Mucosa of rectum (tissue), 2 donors: ENCODE results near the gene ABCD3.
"Not testable (repeated sequence)": the region's sequence is repeated elsewhere in the genome, so short reads cannot be mapped to it uniquely, and the experiment has no call there.

ENCODE experiments used
- H3K27ac ChIP-seq, 2 donors: one replicate each; pipeline ENCODE4 v1.7.0; 2013; ENCODE audit warnings: inconsistent platforms in 2 of 2, low read depth in 2 of 2, low read length in 2 of 2
- H3K27me3 ChIP-seq, 2 donors: one replicate each; pipeline ENCODE4 v1.7.0; 2013; ENCODE audit warnings: low read length in 2 of 2; ENCODE audit not compliant: control insufficient read depth in 2 of 2, insufficient read depth in 2 of 2
- H3K36me3 ChIP-seq, 2 donors: one replicate each; pipeline ENCODE4 v1.7.0; 2013; ENCODE audit warnings: low read length in 2 of 2; ENCODE audit not compliant: control insufficient read depth in 2 of 2, insufficient read depth in 2 of 2
- H3K4me1 ChIP-seq, 2 donors: one replicate each; pipeline ENCODE4 v1.7.0; 2013; ENCODE audit warnings: low read length in 2 of 2, mild to moderate bottlenecking in 1 of 2; ENCODE audit not compliant: control insufficient read depth in 2 of 2, insufficient read depth in 2 of 2
- H3K4me3 ChIP-seq, 2 donors: one replicate each; pipeline ENCODE4 v1.7.0; 2013; ENCODE audit warnings: low read length in 2 of 2
- H3K9ac ChIP-seq, 2 donors: one replicate each; pipeline ENCODE4 v1.7.0; 2013; ENCODE audit warnings: low read length in 2 of 2, low read depth in 1 of 2, mild to moderate bottlenecking in 1 of 2
- H3K9me3 ChIP-seq, 2 donors: one replicate each; pipeline ENCODE4 v1.7.0; 2013; ENCODE audit warnings: low read length in 2 of 2; ENCODE audit not compliant: control insufficient read depth in 2 of 2
- donor health status: healthy.
- donor health status: Normal muscosa, but diverticular disease.

ABCD3 gene

DNA sequence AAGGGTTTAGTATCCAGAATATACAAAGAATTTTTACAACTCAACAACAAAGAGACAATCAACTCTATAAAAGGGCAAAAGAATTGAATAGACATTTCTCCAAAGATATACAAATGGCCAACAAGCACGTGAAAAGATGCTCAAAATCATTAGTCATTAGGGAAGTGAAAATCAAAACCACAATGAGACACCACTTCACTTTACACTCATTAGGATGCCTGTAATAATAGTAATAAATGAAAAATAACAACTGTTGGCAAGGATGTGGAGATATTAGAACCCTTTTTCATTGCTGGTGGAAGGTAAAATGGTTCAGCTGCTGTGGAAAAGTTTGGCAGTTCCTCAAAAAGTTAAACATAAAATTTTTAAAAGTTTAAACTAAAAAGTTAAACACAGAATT, 7.0 kb upstream of the ABCD3 start:
- H3K4me3 ChIP-seq, result no peak overlapping the region
- no peak overlapping the region for H3K27ac ChIP-seq
- H3K27me3 ChIP-seq, result no peaks in the 10 kb centered on the region
- peaks cover 0 to 4% of the 10 kb centered on the region in 2 donors for H3K4me1 ChIP-seq
- H3K36me3 ChIP-seq, result no peaks in the 10 kb centered on the region
- no peak overlapping the region for H3K9ac ChIP-seq
- H3K9me3 ChIP-seq, result no peaks in the 10 kb centered on the region

DNA sequence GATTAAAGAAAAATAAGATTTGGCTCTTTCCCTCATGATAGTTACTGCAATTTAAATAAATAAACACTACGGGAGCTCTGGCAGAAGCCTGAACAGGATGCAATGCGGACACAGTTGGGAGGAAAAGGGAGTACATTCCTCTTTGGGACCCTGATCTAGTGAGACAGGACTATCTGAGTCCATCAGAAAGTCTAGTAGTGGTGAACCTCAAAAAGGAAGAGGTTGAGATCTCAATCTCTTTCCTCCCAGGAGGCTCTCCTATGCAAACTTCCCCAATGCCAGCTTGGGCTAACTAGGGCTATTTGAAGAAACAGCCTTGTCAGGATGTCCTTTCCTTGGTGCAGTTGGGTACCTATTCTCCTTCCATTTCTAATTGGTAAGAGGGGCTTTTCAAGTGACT, 4.9 kb upstream of the ABCD3 start:
- Histone ChIP-seq H3K27me3 (no peaks in the 10 kb centered on the region), H3K9me3 (no peaks in the 10 kb centered on the region), H3K36me3 (no peaks in the 10 kb centered on the region), H3K4me3 (no peak overlapping the region), H3K9ac (no peak overlapping the region), H3K4me1 (peaks cover 7% of the 10 kb centered on the region in 2 donors), H3K27ac (no peak overlapping the region)

DNA sequence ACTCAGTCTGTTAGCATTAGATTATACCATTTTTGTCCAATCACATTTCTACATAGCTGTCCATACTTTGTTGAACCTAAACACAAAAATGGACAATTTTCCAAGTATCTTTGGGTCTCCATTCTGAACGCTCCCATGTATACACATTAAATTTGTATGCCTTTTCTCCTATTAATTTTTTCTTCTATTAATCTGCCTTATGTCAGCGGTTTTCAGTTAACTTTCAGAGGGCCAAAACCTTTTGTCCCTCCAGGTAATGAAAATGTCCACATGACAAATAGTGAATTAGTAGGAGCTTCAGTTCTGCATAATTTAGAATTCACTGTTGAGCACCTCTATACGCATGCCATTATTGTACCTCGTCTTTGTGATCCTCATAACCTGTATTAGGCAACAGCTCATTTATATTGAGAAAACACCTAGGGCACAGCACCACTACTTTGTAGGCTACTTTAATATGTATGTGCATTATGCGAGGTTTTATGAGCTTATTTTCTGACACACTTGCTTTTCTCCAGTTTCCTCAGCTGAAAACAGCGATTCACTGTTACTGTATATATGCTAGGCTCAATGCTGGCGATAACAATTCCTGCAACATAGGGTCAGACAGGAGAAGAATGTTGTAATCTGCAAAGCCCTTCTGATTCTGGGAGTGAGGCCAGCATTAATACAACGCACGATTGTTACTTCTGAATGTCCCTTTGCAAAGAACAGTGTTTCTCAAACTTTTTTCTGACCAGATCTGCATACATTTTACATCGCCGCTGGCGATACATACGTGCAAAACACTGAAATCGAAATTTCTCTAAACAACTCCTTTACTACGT, 1.1 kb upstream of the ABCD3 start:
- Histone ChIP-seq H3K27ac (peak overlapping the region; percentile 89 to 91), H3K4me3 (peak overlapping the region; percentile 81 to 88), H3K36me3 (no peaks in the 10 kb centered on the region), H3K9ac (peak overlapping the region; percentile 81 to 83), H3K27me3 (no peaks in the 10 kb centered on the region), H3K9me3 (no peaks in the 10 kb centered on the region), H3K4me1 (peaks cover 13 to 19% of the 10 kb centered on the region in 2 donors)

DNA sequence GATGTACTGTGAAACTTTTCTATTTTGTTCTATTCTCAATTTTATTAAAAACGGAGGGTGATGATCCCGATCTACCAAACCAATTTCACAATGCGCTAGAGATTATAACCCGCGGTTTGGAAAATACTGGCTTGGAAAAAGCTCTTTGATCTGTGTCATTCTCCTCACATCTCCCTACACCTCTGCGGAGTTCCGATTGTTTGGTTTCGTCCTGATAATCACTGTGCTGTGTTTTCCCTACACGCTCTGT, 536 bp upstream of the ABCD3 start:
- Histone ChIP-seq H3K36me3 (no peaks in the 10 kb centered on the region), H3K27ac (peak overlapping the region; percentile 89 to 91), H3K9ac (peak overlapping the region; percentile 81 to 83), H3K9me3 (no peaks in the 10 kb centered on the region), H3K27me3 (no peaks in the 10 kb centered on the region), H3K4me3 (peak overlapping the region; percentile 81 to 88), H3K4me1 (peaks cover 13 to 19% of the 10 kb centered on the region in 2 donors)

DNA sequence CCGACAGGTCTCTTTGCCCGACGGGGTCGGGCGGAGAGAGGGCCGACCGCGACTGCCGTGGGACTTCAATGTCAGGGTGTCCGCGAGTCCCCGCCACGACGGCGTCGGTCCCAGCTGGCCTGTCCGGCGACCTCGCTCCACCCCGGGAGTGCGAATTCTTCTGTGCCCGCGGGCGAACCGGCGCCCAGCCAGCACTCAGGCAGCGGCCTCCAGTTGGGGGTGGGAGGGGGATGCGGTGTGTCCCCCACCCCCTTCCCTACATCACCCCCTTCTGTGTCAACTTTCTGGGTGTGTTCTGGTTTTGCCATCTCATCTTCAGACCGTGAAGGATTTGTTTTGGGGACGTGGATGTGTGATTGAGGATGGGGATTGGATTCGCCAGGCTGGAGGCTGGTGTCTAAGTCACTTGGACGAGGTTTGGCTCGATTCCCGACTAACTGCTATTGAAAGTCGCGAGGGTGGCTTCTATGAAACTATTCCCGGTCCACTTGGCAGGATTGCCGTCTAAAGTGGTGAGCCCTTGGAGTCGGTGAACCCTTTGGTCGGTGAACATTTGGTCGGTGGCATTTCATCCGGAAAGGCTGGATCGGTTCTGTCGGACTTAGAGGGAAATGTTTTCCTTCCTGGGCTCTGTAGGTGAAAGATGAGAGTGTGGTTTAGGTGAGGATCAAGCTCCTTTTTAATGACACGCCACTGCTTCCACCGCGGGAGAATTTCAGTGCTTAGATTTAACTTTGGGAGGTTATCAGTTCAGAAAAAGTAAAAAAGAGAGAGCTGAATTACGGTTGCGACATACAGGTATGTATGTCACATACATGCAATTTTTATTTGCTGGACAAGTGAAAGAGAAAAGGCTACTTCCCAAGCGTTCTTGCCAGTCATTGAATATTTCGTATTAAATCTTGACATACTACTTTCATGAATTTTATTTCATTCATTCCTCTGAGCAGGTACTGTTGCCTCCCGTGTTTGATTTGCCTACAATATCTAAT, 771 bp downstream of the ABCD3 start:
- peaks cover 14 to 19% of the 10 kb centered on the region in 2 donors for H3K4me1 ChIP-seq
- H3K27ac ChIP-seq, result peak overlapping the region; percentile 89 to 91
- no peaks in the 10 kb centered on the region for H3K9me3 ChIP-seq
- H3K36me3 ChIP-seq, result no peaks in the 10 kb centered on the region
- H3K4me3 ChIP-seq, result peak overlapping the region; percentile 92 to 95
- H3K27me3 ChIP-seq, result no peaks in the 10 kb centered on the region
- H3K9ac ChIP-seq, result peak overlapping the region; percentile 83

DNA sequence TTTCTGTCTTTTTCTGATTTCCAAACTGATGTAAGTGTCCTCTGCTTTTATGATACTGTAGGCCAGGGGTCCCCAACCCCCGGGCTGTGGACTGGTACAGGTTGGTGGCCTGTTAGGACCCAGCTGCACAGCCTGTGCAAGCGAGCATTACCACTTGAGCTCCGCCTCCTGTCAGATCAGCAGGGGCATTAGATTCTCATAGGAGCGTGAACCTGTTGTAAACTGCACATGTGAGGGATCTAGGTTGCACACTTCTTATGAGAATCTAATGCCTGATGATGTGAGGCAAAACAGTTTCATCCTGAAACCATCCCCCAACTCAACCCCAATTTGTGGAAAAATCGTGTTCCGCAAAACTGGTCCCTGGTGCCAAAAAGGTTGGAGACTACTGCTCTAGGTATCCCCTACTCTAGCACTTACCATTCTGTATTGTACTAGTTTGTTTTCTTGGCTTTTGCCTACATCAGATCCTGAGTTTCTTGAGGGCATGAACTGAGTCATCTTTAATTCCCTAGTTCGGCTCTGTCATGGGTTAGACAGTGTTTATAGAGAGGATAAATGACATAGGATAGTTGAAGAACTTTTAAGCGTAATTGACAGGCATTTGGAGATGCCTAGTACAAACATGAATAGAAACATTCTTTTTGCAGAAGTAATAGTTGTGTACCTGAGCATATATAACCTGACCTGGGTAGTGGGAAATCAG, 4.1 kb downstream of the ABCD3 start:
- Histone ChIP-seq H3K27ac (no peak overlapping the region), H3K9me3 (no peaks in the 10 kb centered on the region), H3K36me3 (no peaks in the 10 kb centered on the region), H3K9ac (no peak overlapping the region), H3K4me3 (no peak overlapping the region), H3K4me1 (peaks cover 11 to 22% of the 10 kb centered on the region in 2 donors), H3K27me3 (no peaks in the 10 kb centered on the region)

DNA sequence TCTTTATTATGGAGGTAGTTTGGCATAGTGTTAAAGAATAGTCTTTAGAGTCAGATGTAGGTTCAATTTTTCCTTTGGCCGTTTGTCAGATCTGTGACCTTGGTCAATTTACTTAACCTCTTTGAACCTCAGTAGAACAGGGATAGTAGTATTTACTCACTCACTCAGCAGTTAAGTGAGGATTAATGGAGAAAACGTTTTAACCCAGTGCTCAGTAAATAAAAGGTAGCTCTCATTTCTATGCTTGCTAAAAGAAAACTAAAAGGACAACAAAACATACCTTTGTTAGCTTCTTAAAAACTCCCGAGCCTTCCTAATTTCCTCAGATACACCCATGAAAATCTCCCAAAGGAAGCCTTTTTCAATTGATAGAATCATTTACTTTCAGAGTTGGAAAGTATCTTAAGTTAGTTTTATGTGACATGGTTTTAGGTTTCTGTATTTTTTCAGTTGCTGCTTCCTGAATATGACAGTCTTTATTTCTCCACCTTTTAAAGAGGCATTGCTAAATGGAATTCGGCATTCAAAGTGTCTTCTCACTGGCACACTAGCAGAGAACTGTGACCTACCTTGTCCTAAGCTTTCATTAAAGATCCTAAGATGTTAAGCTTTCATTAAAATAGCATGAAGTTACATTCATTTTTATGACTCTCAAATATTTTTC, 7.8 kb downstream of the ABCD3 start:
- Histone ChIP-seq H3K4me3 (peak overlapping the region in 1 of 2 donors; percentile 20), H3K9ac (peak overlapping the region; percentile 30 to 57), H3K27me3 (no peaks in the 10 kb centered on the region), H3K36me3 (peaks cover 0 to 2% of the 10 kb centered on the region in 2 donors), H3K9me3 (no peaks in the 10 kb centered on the region), H3K27ac (peak overlapping the region; percentile 27 to 44), H3K4me1 (peaks cover 8 to 16% of the 10 kb centered on the region in 2 donors)

DNA sequence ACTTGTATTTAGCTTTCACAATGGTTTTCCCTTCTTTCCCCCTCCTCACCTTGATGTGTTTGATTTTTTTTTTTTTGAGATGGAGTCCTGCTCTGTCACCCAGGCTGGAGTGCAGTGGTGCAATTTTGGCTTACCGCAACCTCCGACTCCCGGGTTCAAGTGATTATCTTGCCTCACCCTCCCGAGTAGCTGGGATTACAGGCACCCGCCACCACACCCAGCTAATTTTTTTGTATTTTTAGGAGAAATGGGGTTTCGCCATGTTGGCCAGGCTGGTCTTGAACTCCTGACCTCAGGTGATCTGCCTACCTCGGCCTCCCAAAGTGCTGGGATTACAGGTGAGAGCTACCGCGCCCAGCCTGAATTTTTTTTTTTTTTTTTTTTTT, 8.3 kb downstream of the ABCD3 start:
- H3K9ac ChIP-seq, H3K9me3 ChIP-seq, H3K36me3 ChIP-seq, H3K4me3 ChIP-seq, H3K27me3 ChIP-seq: not testable (repeated sequence)
- Histone ChIP-seq H3K4me1 (peaks cover 8 to 16% of the 10 kb centered on the region in 2 donors), H3K27ac (peak overlapping the region in 1 of 2 donors; percentile 27)

DNA sequence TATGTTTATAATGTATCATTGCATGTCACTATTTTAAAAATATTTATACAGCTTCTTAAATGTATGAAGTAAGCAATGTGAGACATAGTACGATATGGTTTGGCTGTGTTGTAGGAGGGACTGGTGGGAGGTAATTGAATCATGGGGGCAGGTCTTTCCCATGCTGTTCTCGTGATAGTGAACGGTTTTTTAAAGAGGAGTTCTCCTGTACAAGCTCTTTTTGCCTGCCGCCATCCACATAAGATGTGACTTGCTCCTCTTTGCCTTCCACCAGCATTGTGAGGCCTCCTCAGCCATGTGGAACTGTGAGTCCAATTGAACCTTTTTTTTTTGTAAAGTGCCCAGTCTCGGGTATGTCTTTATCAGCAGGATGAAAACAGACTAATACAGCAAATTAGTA, 10.3 kb downstream of the ABCD3 start:
- H3K36me3 ChIP-seq, result peaks cover 0 to 2% of the 10 kb centered on the region in 2 donors
- no peaks in the 10 kb centered on the region for H3K27me3 ChIP-seq
- no peak overlapping the region for H3K9ac ChIP-seq
- H3K4me1 ChIP-seq, result peaks cover 8 to 16% of the 10 kb centered on the region in 2 donors
- no peaks in the 10 kb centered on the region for H3K9me3 ChIP-seq
- no peak overlapping the region for H3K4me3 ChIP-seq
- H3K27ac ChIP-seq, result peak overlapping the region; percentile 42 to 46
